T-helper 2 cell treated with Interferon-gamma antibody and Interleukin-4, amounts not matched to agents 5 μg/mL and 100 μg/mL, for 36 hours (primary cell): ENCODE results near the gene KIRREL3.

ENCODE experiments used
- DNase-seq: peaks from one replicate; pipeline ENCODE4 v3.0.0; 2021; ENCODE audit warnings: low spot score
- H3K27ac Mint-ChIP-seq: one replicate; pipeline ENCODE4 v1.8.0; 2021; ENCODE audit warnings: mild to moderate bottlenecking, mixed read lengths
- H3K27me3 Mint-ChIP-seq: one replicate; pipeline ENCODE4 v1.8.0; 2021; ENCODE audit warnings: low read depth, mixed read lengths
- H3K36me3 Mint-ChIP-seq: one replicate; pipeline ENCODE4 v1.8.0; 2021; ENCODE audit warnings: low read depth, mixed read lengths
- H3K4me1 Mint-ChIP-seq: one replicate; pipeline ENCODE4 v1.8.0; 2021; ENCODE audit warnings: low read depth, mixed read lengths
- H3K4me3 Mint-ChIP-seq: one replicate; pipeline ENCODE4 v1.8.0; 2022; ENCODE audit warnings: mild to moderate bottlenecking, moderate library complexity, mixed read lengths
- H3K9me3 Mint-ChIP-seq: one replicate; pipeline ENCODE4 v1.8.0; 2021; ENCODE audit warnings: mixed read lengths

KIRREL3 gene

DNA sequence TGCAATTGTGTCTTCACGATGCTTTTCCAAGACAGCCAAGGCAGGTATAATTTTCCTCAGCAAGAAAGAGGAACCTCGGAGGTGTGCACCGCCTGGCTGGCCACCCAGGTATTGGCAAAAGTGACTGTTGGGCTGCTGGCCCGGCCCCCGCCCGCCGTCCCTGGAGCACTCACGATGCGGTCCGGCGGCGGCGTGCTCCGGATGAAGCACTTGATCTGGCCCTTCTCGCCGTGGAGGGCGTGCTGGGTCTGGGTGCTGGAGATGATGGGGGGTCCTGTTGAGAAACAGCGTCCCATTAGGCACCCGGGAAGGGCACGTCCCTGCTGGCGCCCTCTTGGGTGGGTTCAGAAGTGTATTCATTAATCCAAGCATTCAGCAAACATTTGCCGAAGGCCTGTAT lies 560.3 kb downstream of the KIRREL3 start:
- peaks cover 12% of the 10 kb centered on the region for H3K27me3 Mint-ChIP-seq
- no peaks in the 10 kb centered on the region for H3K9me3 Mint-ChIP-seq
- DNase-seq, result no peak
- no peaks in the 10 kb centered on the region for H3K36me3 Mint-ChIP-seq
- H3K27ac Mint-ChIP-seq, result no peak overlapping the region
- H3K4me1 Mint-ChIP-seq, result peaks cover 8% of the 10 kb centered on the region
- H3K4me3 Mint-ChIP-seq, result no peak overlapping the region

DNA sequence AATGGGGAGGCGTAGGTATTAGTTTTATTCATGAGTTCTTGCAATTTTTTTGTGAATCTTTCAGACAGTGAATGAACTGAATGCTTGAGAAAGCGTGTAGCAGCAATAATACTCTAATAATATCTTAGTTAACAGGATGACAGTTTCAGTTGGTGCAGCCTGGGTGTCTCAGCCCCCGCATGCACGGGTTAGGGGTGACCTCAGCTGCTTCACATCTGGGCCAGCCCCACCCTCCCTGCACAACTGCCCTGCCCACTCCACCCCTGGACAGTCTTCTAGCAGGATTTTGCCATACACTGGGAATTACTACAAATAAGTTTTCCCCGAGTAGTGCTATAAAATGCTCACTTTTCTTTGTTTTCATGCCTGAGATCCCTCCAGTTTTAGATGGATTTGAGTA lies 561.9 kb downstream of the KIRREL3 start:
- no peak overlapping the region for H3K27ac Mint-ChIP-seq
- H3K4me1 Mint-ChIP-seq, result peaks cover 8% of the 10 kb centered on the region
- H3K27me3 Mint-ChIP-seq, result peaks cover 12% of the 10 kb centered on the region
- DNase-seq, result no peak
- H3K36me3 Mint-ChIP-seq, result no peaks in the 10 kb centered on the region
- no peak overlapping the region for H3K4me3 Mint-ChIP-seq
- H3K9me3 Mint-ChIP-seq, result no peaks in the 10 kb centered on the region

DNA sequence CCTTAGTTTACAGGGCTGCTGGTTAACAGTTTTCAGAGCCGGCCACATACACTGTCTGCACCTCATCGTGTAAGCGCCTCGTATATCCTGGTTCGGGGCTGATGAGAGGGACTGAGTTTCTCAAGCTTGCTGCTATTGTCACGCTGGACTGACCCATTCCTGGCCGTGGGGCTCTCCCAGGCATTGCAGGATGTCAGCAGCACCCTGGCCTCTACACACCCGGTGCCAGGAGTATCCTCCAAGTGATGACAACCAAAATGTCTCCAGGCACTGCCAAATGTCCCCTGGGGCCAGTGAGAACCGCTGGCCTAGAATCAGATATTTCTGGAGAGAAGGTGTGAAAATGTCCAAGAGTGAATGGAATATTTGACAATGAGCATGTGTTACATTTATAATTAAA lies 562.3 kb downstream of the KIRREL3 start:
- H3K27ac Mint-ChIP-seq, result no peak overlapping the region
- H3K4me1 Mint-ChIP-seq, result peaks cover 6% of the 10 kb centered on the region
- DNase-seq, result no peak
- H3K9me3 Mint-ChIP-seq, result no peaks in the 10 kb centered on the region
- H3K4me3 Mint-ChIP-seq, result no peak overlapping the region
- H3K27me3 Mint-ChIP-seq, result peaks cover 10% of the 10 kb centered on the region
- no peaks in the 10 kb centered on the region for H3K36me3 Mint-ChIP-seq

GRCh38 chr11:126437731-126438130 lies 562.8 kb downstream of the KIRREL3 start:
- no peaks in the 10 kb centered on the region for H3K36me3 Mint-ChIP-seq
- H3K9me3 Mint-ChIP-seq, result no peaks in the 10 kb centered on the region
- no peak for DNase-seq
- no peak overlapping the region for H3K4me3 Mint-ChIP-seq
- no peak overlapping the region for H3K27ac Mint-ChIP-seq
- peaks cover 6% of the 10 kb centered on the region for H3K4me1 Mint-ChIP-seq
- H3K27me3 Mint-ChIP-seq, result peaks cover 6% of the 10 kb centered on the region

DNA sequence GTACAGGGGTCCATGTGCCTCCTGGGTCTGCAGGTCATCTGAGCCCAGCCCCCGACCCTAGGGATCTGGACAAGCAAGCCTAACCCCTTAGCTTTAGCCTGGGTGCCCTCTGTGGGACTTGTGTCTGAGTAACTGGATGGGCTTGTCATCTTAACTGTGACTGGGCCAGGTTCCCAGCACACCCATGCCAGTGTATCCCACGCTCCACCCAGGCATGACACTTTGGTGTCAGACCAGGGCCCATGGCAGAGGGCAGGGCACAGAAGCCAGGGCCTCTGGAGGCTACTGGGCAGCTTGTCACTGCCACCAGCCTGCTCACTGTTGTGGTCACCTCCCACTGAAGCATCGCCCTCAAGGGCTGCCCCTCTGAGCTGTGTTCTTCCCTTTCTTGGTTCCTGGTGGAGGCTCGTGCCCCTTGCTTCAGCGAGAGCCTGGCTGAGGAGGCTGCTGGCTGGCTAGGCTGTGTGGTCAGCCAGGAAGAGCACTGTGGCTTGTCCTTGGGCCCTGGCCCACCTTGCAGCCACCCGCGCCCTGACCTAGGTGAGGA lies 564.3 kb downstream of the KIRREL3 start:
- Mint-ChIP-seq H3K27me3 (peaks cover 3% of the 10 kb centered on the region), H3K9me3 (no peaks in the 10 kb centered on the region), H3K4me3 (no peak overlapping the region), H3K27ac (no peak overlapping the region), H3K36me3 (no peaks in the 10 kb centered on the region), H3K4me1 (peaks cover 6% of the 10 kb centered on the region)
- DNase-seq, result no peak

DNA sequence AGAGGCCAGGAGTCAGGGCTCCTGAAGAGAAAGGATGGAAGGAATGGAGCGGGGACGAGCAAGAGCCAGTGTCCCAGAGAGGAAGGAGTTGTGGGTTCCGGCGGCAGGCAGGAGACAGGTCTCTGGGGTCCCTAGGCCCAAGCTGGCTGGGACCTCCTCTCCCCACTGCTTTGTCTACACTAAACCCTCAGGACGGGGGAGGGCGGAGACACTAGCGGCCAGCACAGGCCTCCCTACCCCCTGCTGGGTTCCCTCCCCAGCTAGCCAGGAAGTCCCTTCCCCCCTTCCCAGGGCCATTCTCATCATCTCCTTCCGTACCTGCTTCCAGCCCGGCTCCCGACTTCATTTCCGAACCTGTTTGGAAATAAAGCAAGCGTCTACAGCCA lies 565.6 kb downstream of the KIRREL3 start:
- Mint-ChIP-seq H3K4me3 (no peak overlapping the region), H3K9me3 (no peaks in the 10 kb centered on the region), H3K27me3 (no peaks in the 10 kb centered on the region), H3K4me1 (no peaks in the 10 kb centered on the region), H3K36me3 (no peaks in the 10 kb centered on the region), H3K27ac (no peak overlapping the region)
- no peak for DNase-seq

- Mint-ChIP-seq H3K27ac (no peak overlapping the region), H3K27me3 (no peaks in the 10 kb centered on the region)
These were observed 566.3 kb downstream of the KIRREL3 start for GRCh38 chr11:126433989-126434949.

DNA sequence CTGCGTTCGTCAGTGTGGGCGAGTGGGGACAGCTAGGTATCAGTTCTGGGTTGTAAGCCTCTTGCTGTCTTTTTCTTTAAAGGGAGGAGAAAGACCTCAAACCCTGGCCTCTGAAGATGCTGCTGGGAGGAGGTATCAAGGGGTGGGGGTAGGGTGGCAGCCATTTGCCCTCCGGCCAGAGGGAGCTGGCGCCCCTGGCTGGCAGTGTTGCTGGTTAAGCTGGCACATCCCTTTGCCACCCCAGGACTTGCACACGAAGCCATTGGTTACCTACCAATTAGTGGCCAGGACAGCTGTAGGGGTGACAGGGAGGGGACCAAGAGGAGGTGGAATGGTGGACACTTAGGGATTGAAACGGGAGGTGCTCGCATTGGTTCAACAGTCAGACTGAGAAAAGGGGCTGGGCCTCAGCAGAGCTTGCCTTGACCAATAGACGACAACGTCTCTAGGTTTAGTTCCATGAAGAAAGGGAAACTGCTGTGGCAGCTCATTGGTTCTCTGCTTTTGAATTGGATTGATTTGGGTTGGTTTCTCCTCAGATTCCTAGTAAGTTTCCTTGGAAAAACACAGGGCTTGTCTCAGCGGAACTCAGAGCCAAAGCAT lies 567.2 kb downstream of the KIRREL3 start:
- H3K36me3 Mint-ChIP-seq, result no peaks in the 10 kb centered on the region
- H3K27ac Mint-ChIP-seq, result no peak overlapping the region
- DNase-seq, result no peak
- H3K4me1 Mint-ChIP-seq, result no peaks in the 10 kb centered on the region
- H3K4me3 Mint-ChIP-seq, result no peak overlapping the region
- H3K27me3 Mint-ChIP-seq, result no peaks in the 10 kb centered on the region
- no peaks in the 10 kb centered on the region for H3K9me3 Mint-ChIP-seq

More at GRCh38 chr11:126433989-126434949, 566.3 kb downstream of the KIRREL3 start:
- no peaks in the 10 kb centered on the region for H3K9me3 Mint-ChIP-seq
- DNase-seq, result no peak
- H3K36me3 Mint-ChIP-seq, result no peaks in the 10 kb centered on the region
- no peaks in the 10 kb centered on the region for H3K4me1 Mint-ChIP-seq
- H3K4me3 Mint-ChIP-seq, result no peak overlapping the region

DNA sequence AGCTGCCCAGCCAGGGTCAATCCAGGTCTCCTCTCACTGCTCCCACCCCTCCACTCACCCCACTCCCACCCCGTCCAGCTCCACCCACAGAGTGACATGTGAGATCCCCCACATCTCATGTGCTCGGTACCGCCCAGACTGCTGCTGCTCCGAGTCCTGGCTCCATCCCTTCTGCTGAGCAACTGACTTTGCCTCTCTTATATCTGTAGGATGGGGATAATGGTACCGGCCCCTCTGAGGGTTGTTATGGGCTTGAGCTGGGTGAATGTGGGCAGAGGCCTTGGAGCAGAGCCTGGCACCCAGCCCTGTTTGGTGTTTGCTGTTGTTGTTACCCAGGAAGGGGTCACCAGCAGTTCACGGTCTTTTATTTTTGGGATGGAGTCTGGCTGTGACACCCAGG lies 568.0 kb downstream of the KIRREL3 start:
- Mint-ChIP-seq H3K4me1 (no peaks in the 10 kb centered on the region), H3K4me3 (no peak overlapping the region), H3K27me3 (no peaks in the 10 kb centered on the region), H3K27ac (no peak overlapping the region), H3K36me3 (no peaks in the 10 kb centered on the region), H3K9me3 (no peaks in the 10 kb centered on the region)
- DNase-seq, result no peak

DNA sequence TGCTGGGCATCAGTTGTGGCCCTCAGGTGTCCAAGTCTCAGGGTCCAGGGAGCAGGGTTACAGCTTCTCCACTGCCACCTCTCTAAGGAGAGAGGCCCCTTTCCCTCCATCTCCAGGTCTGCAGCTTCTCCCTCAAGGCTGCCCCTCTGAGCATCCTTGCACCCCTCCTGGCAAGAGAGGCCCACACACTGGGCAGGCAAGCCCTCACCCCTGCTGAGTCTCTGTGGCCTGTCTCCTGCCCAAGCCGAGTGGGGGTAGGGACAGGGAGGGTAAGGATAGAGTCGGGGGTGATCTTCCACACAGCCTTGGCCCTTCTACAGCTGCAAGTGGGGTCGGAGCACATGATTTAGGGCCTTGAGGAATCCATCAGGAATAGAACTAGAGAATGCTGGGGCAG lies 568.5 kb downstream of the KIRREL3 start:
- no peak for DNase-seq
- no peaks in the 10 kb centered on the region for H3K4me1 Mint-ChIP-seq
- H3K4me3 Mint-ChIP-seq, result no peak overlapping the region
- no peaks in the 10 kb centered on the region for H3K27me3 Mint-ChIP-seq
- no peaks in the 10 kb centered on the region for H3K9me3 Mint-ChIP-seq
- no peak overlapping the region for H3K27ac Mint-ChIP-seq
- no peaks in the 10 kb centered on the region for H3K36me3 Mint-ChIP-seq

- no peaks in the 10 kb centered on the region for H3K9me3 Mint-ChIP-seq
- no peak overlapping the region for H3K4me3 Mint-ChIP-seq
- no peaks in the 10 kb centered on the region for H3K36me3 Mint-ChIP-seq
- H3K27ac Mint-ChIP-seq, result no peak overlapping the region
- no peaks in the 10 kb centered on the region for H3K4me1 Mint-ChIP-seq
- DNase-seq, result no peak
- H3K27me3 Mint-ChIP-seq, result no peaks in the 10 kb centered on the region
These were observed 569.0 kb downstream of the KIRREL3 start for GRCh38 chr11:126431401-126432064.

- H3K4me3 Mint-ChIP-seq, result no peak overlapping the region
- no peaks in the 10 kb centered on the region for H3K9me3 Mint-ChIP-seq
- no peaks in the 10 kb centered on the region for H3K4me1 Mint-ChIP-seq
- H3K27me3 Mint-ChIP-seq, result no peaks in the 10 kb centered on the region
- H3K36me3 Mint-ChIP-seq, result no peaks in the 10 kb centered on the region
- DNase-seq, result no peak
- no peak overlapping the region for H3K27ac Mint-ChIP-seq
These were observed 569.8 kb downstream of the KIRREL3 start for GRCh38 chr11:126430581-126431335.

DNA sequence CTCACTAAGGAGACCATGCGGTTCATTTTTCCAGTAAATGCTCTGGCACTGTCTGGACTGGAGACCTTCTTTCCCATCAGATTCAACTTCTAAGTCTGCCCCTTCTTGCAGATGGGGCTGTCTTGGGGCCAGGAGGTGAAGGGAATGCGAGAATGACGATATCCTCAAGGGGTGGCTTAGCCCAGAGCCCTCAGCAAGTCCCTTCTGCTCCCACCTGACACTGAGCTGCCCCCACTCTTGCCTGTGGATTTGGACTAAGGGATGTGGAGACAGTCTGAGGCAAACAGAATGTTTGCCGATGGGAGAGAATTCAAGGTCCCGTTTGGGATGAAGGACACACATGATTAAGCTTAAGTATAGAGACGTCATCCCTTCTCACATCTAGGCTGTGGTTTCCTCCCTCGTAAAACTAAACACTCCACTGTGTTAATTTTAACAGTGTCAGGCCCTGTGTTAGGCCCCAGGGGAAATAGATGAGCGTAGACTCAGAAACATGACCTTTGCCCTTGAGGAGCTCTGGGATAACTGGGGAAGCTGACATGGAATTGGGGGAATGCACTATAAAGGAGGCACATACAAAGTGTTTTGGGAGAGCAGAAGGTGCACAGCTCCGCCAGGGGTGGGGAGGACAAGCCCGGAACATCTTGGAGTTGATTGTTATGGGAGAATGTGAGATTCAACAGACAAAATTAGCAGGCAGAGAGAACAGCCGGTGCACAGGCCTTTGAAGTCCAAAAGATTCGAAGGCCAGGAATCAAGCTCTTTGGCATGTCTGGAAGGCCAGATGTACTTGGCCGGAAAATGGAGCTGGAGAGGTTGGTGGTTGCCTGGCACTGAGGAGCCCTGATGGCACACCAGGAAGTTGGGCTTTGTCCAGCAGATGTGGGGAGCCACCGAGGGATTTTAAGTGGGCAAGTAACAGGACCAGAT lies 573.5 kb downstream of the KIRREL3 start:
- H3K9me3 Mint-ChIP-seq, result no peaks in the 10 kb centered on the region
- H3K27me3 Mint-ChIP-seq, result no peaks in the 10 kb centered on the region
- no peak overlapping the region for H3K27ac Mint-ChIP-seq
- H3K36me3 Mint-ChIP-seq, result no peaks in the 10 kb centered on the region
- H3K4me1 Mint-ChIP-seq, result peaks cover under 1% of the 10 kb centered on the region
- no peak for DNase-seq
- no peak overlapping the region for H3K4me3 Mint-ChIP-seq
